ENCODE results near the gene IL1RL1.

The IL1RL1 gene

GRCh38 chr2:102313471-102313870, 2.1 kb downstream of the IL1RL1 start:
- no peak overlapping the region for H2BK120ac ChIP-seq (ENCODE audit: insufficient read depth, low read length, poor library complexity)
- H3K9me3 ChIP-seq (ENCODE audit: insufficient read depth, low read depth, low read length), result peaks cover 4% of the 10 kb centered on the region
- no peak overlapping the region for H2BK5ac ChIP-seq (ENCODE audit: low read depth, low read length, poor library complexity)
- peak overlapping the region; percentile 65 for H3K4me3 ChIP-seq (ENCODE audit: low read depth, low read length)
- H3K4ac ChIP-seq (ENCODE audit: low read depth, low read length), result no peak overlapping the region
- no peaks in the 10 kb centered on the region for H3K79me2 ChIP-seq (ENCODE audit: control insufficient read depth, insufficient read depth, low read length, poor library complexity)
- H3K27ac ChIP-seq (ENCODE audit: low read depth, low read length), result no peak overlapping the region
- no peaks in the 10 kb centered on the region for H3K79me1 ChIP-seq (ENCODE audit: low read length)
- no peak overlapping the region for H2AK5ac ChIP-seq (ENCODE audit: low read length)
- no peaks in the 10 kb centered on the region for H3K4me1 ChIP-seq (ENCODE audit: control insufficient read depth in 1 of 2, insufficient read depth in 2 of 2, low read length in 2 of 2)
- no peak overlapping the region for H4K91ac ChIP-seq (ENCODE audit: low read depth, low read length)
- no peak overlapping the region for H2AFZ ChIP-seq (ENCODE audit: insufficient read depth, low read length, poor library complexity)
- H4K12ac ChIP-seq (ENCODE audit: low read depth, low read length), result no peak overlapping the region
- no peak overlapping the region for H4K8ac ChIP-seq (ENCODE audit: low read depth, low read length)
- WGBS (ENCODE audit: extremely low coverage, insufficient coverage, insufficient read length), result no CpG with 5 or more reads among the region's 8 CpGs
- H3K14ac ChIP-seq (ENCODE audit: low read length), result no peak overlapping the region
- no peak overlapping the region for H3K18ac ChIP-seq (ENCODE audit: low read length)
- H2BK12ac ChIP-seq (ENCODE audit: low read length), result no peak overlapping the region
- H3K36me3 ChIP-seq (ENCODE audit: control insufficient read depth in 1 of 2, insufficient read depth in 2 of 2, low read length in 2 of 2), result no peaks in the 10 kb centered on the region
- H3K4me2 ChIP-seq (ENCODE audit: low read length), result no peak overlapping the region
- no peak overlapping the region for H3K9ac ChIP-seq (ENCODE audit: low read length)
- no peak for DNase-seq
- H3K27me3 ChIP-seq (ENCODE audit: insufficient read depth, low read length), result no peaks in the 10 kb centered on the region
- peak overlapping the region; percentile 86 for H3K23ac ChIP-seq (ENCODE audit: low read length)

- H2BK120ac ChIP-seq (ENCODE audit: insufficient read depth, low read length, poor library complexity), result no peak overlapping the region
- no peak overlapping the region for H4K8ac ChIP-seq (ENCODE audit: low read depth, low read length)
- no peaks in the 10 kb centered on the region for H3K27me3 ChIP-seq (ENCODE audit: insufficient read depth, low read length)
- no peak overlapping the region for H3K9ac ChIP-seq (ENCODE audit: low read length)
- no peaks in the 10 kb centered on the region for H3K4me1 ChIP-seq (ENCODE audit: control insufficient read depth in 1 of 2, insufficient read depth in 2 of 2, low read length in 2 of 2)
- no peak overlapping the region for H2BK5ac ChIP-seq (ENCODE audit: low read depth, low read length, poor library complexity)
- no peak overlapping the region for H3K23ac ChIP-seq (ENCODE audit: low read length)
- no CpG with 5 or more reads among the region's 3 CpGs for WGBS (ENCODE audit: extremely low coverage, insufficient coverage, insufficient read length)
- H3K36me3 ChIP-seq (ENCODE audit: control insufficient read depth in 1 of 2, insufficient read depth in 2 of 2, low read length in 2 of 2), result no peaks in the 10 kb centered on the region
- no peaks in the 10 kb centered on the region for H3K79me2 ChIP-seq (ENCODE audit: control insufficient read depth, insufficient read depth, low read length, poor library complexity)
- H3K18ac ChIP-seq (ENCODE audit: low read length), result no peak overlapping the region
- DNase-seq, result no peak
- no peak overlapping the region for H2AFZ ChIP-seq (ENCODE audit: insufficient read depth, low read length, poor library complexity)
- H3K4me3 ChIP-seq (ENCODE audit: low read depth, low read length), result no peak overlapping the region
- H2BK12ac ChIP-seq (ENCODE audit: low read length), result no peak overlapping the region
- H2AK5ac ChIP-seq (ENCODE audit: low read length), result no peak overlapping the region
- H3K79me1 ChIP-seq (ENCODE audit: low read length), result no peaks in the 10 kb centered on the region
- no peak overlapping the region for H4K91ac ChIP-seq (ENCODE audit: low read depth, low read length)
- H3K4ac ChIP-seq (ENCODE audit: low read depth, low read length), result no peak overlapping the region
- H3K9me3 ChIP-seq (ENCODE audit: insufficient read depth, low read depth, low read length), result peaks cover 4% of the 10 kb centered on the region
- no peak overlapping the region for H3K14ac ChIP-seq (ENCODE audit: low read length)
- H4K12ac ChIP-seq (ENCODE audit: low read depth, low read length), result no peak overlapping the region
- no peak overlapping the region for H3K27ac ChIP-seq (ENCODE audit: low read depth, low read length)
- H3K4me2 ChIP-seq (ENCODE audit: low read length), result no peak overlapping the region
These were observed 2.6 kb downstream of the IL1RL1 start for GRCh38 chr2:102313950-102314349.

GRCh38 chr2:102315921-102316320, 4.6 kb downstream of the IL1RL1 start:
- Histone ChIP-seq H3K4me2 (ENCODE audit: low read length) (no peak overlapping the region), H4K8ac (ENCODE audit: low read depth, low read length) (no peak overlapping the region)

GRCh38 chr2:102317715-102318114, 6.4 kb downstream of the IL1RL1 start:
- no peak overlapping the region for H3K14ac ChIP-seq (ENCODE audit: low read length)
- peak; percentile 8 to 49 for DNase-seq
- no peaks in the 10 kb centered on the region for H3K79me1 ChIP-seq (ENCODE audit: low read length)
- H2BK12ac ChIP-seq (ENCODE audit: low read length), result no peak overlapping the region
- no peak overlapping the region for H3K9ac ChIP-seq (ENCODE audit: low read length)
- no peak overlapping the region for H2AK5ac ChIP-seq (ENCODE audit: low read length)
- no peak overlapping the region for H4K91ac ChIP-seq (ENCODE audit: low read depth, low read length)
- no peaks in the 10 kb centered on the region for H3K79me2 ChIP-seq (ENCODE audit: control insufficient read depth, insufficient read depth, low read length, poor library complexity)
- no CpG with 5 or more reads among the region's 2 CpGs for WGBS (ENCODE audit: extremely low coverage, insufficient coverage, insufficient read length)
- H2BK120ac ChIP-seq (ENCODE audit: insufficient read depth, low read length, poor library complexity), result no peak overlapping the region
- no peaks in the 10 kb centered on the region for H3K36me3 ChIP-seq (ENCODE audit: control insufficient read depth in 1 of 2, insufficient read depth in 2 of 2, low read length in 2 of 2)
- H3K9me3 ChIP-seq (ENCODE audit: insufficient read depth, low read depth, low read length), result peaks cover 4% of the 10 kb centered on the region
- H3K4me1 ChIP-seq (ENCODE audit: control insufficient read depth in 1 of 2, insufficient read depth in 2 of 2, low read length in 2 of 2), result peaks cover 0 to 3% of the 10 kb centered on the region in 2 experiments
- no peak overlapping the region for H4K12ac ChIP-seq (ENCODE audit: low read depth, low read length)
- no peak overlapping the region for H2BK5ac ChIP-seq (ENCODE audit: low read depth, low read length, poor library complexity)
- no peak overlapping the region for H3K4ac ChIP-seq (ENCODE audit: low read depth, low read length)
- H3K4me3 ChIP-seq (ENCODE audit: low read depth, low read length), result no peak overlapping the region
- H3K27ac ChIP-seq (ENCODE audit: low read depth, low read length), result no peak overlapping the region
- no peak overlapping the region for H3K23ac ChIP-seq (ENCODE audit: low read length)
- no peak overlapping the region for H3K4me2 ChIP-seq (ENCODE audit: low read length)
- H2AFZ ChIP-seq (ENCODE audit: insufficient read depth, low read length, poor library complexity), result no peak overlapping the region
- H3K27me3 ChIP-seq (ENCODE audit: insufficient read depth, low read length), result no peaks in the 10 kb centered on the region
- H3K18ac ChIP-seq (ENCODE audit: low read length), result no peak overlapping the region
- H4K8ac ChIP-seq (ENCODE audit: low read depth, low read length), result no peak overlapping the region

More at GRCh38 chr2:102315921-102316320, 4.6 kb downstream of the IL1RL1 start:
- no peak for DNase-seq
- H2BK12ac ChIP-seq (ENCODE audit: low read length), result no peak overlapping the region
- H2BK120ac ChIP-seq (ENCODE audit: insufficient read depth, low read length, poor library complexity), result no peak overlapping the region
- no peak overlapping the region for H4K12ac ChIP-seq (ENCODE audit: low read depth, low read length)
- no peak overlapping the region for H3K4ac ChIP-seq (ENCODE audit: low read depth, low read length)
- no peaks in the 10 kb centered on the region for H3K79me1 ChIP-seq (ENCODE audit: low read length)
- no peaks in the 10 kb centered on the region for H3K4me1 ChIP-seq (ENCODE audit: control insufficient read depth in 1 of 2, insufficient read depth in 2 of 2, low read length in 2 of 2)
- no peak overlapping the region for H3K23ac ChIP-seq (ENCODE audit: low read length)
- H2AK5ac ChIP-seq (ENCODE audit: low read length), result no peak overlapping the region
- no peak overlapping the region for H3K14ac ChIP-seq (ENCODE audit: low read length)
- H3K36me3 ChIP-seq (ENCODE audit: control insufficient read depth in 1 of 2, insufficient read depth in 2 of 2, low read length in 2 of 2), result no peaks in the 10 kb centered on the region
- H3K79me2 ChIP-seq (ENCODE audit: control insufficient read depth, insufficient read depth, low read length, poor library complexity), result no peaks in the 10 kb centered on the region
- no peaks in the 10 kb centered on the region for H3K27me3 ChIP-seq (ENCODE audit: insufficient read depth, low read length)
- no peak overlapping the region for H3K4me3 ChIP-seq (ENCODE audit: low read depth, low read length)
- no peak overlapping the region for H2AFZ ChIP-seq (ENCODE audit: insufficient read depth, low read length, poor library complexity)
- no peak overlapping the region for H3K9ac ChIP-seq (ENCODE audit: low read length)
- no peak overlapping the region for H4K91ac ChIP-seq (ENCODE audit: low read depth, low read length)
- no peak overlapping the region for H3K18ac ChIP-seq (ENCODE audit: low read length)
- no CpG with 5 or more reads among the region's 2 CpGs for WGBS (ENCODE audit: extremely low coverage, insufficient coverage, insufficient read length)
- peaks cover 4% of the 10 kb centered on the region for H3K9me3 ChIP-seq (ENCODE audit: insufficient read depth, low read depth, low read length)
- H2BK5ac ChIP-seq (ENCODE audit: low read depth, low read length, poor library complexity), result no peak overlapping the region
- H3K27ac ChIP-seq (ENCODE audit: low read depth, low read length), result no peak overlapping the region

Data from trophoblast cell (in vitro differentiated cells and primary cell).